ENCODE data around the gene FGF4.
"Not testable (repeated sequence)": the region's sequence is repeated elsewhere in the genome, so short reads cannot be mapped to it uniquely, and the experiment has no call there.

The FGF4 gene

GRCh38 chr11:69765498-69765995, 9.6 kb downstream of the FGF4 start:
- no peak for DNase-seq

- not testable (repeated sequence) for DNase-seq
Measured at GRCh38 chr11:69764918-69765317, 10.2 kb downstream of the FGF4 start.

GRCh38 chr11:69760319-69760718, 14.8 kb downstream of the FGF4 start:
- DNase-seq: no peak

- DNase-seq: no peak
Measured at GRCh38 chr11:69752890-69753289, 22.3 kb downstream of the FGF4 start.

- no peak for DNase-seq
Measured at GRCh38 chr11:69750875-69751597, 24.1 kb downstream of the FGF4 start.

- no peak for DNase-seq
Measured at GRCh38 chr11:69750108-69750850, 24.9 kb downstream of the FGF4 start.

GRCh38 chr11:69748637-69749036, 26.5 kb downstream of the FGF4 start:
- DNase-seq: no peak

- DNase-seq: no peak
Measured at GRCh38 chr11:69746752-69747742, 28.1 kb downstream of the FGF4 start.

GRCh38 chr11:69746140-69746539, 29.0 kb downstream of the FGF4 start:
- no peak for DNase-seq

GRCh38 chr11:69745201-69745600, 29.9 kb downstream of the FGF4 start:
- DNase-seq: no peak

- DNase-seq: no peak
Measured at GRCh38 chr11:69744435-69744834, 30.7 kb downstream of the FGF4 start.

GRCh38 chr11:69734841-69735240, 40.3 kb downstream of the FGF4 start:
- no peak for DNase-seq

GRCh38 chr11:69734367-69734766, 40.8 kb downstream of the FGF4 start:
- DNase-seq: no peak

- DNase-seq: no peak
Measured at GRCh38 chr11:69732910-69733309, 42.2 kb downstream of the FGF4 start.

GRCh38 chr11:69731110-69731509, 44.0 kb downstream of the FGF4 start:
- no peak for DNase-seq

GRCh38 chr11:69730500-69730899, 44.6 kb downstream of the FGF4 start:
- DNase-seq: no peak

GRCh38 chr11:69729252-69729651, 45.9 kb downstream of the FGF4 start:
- DNase-seq: no peak

- no peak for DNase-seq
Measured at GRCh38 chr11:69727266-69727665, 47.9 kb downstream of the FGF4 start.

- DNase-seq: no peak
Measured at GRCh38 chr11:69726481-69726880, 48.7 kb downstream of the FGF4 start.

GRCh38 chr11:69726019-69726418, 49.1 kb downstream of the FGF4 start:
- no peak for DNase-seq

GRCh38 chr11:69721745-69722144, 53.4 kb downstream of the FGF4 start:
- no peak for DNase-seq

GRCh38 chr11:69721106-69721505, 54.0 kb downstream of the FGF4 start:
- DNase-seq: no peak
